MM.1S (cell line): ENCODE measurements around the gene FDX1.

Source experiments
- DNase-seq: peaks from one replicate; pipeline ENCODE4 v3.0.0-alpha.2; 2015
- H2AFZ ChIP-seq: fragments of 300-600 bp; sonication (generic); 2 replicates; pipeline ENCODE4 v1.6.0; 2016; ENCODE audit warnings: antibody characterized with exemption, low read length
- H3F3A ChIP-seq: fragments of 300-600 bp; sonication (generic); 2 replicates; pipeline ENCODE4 v1.6.1; 2016; ENCODE audit warnings: mild to moderate bottlenecking, antibody characterized with exemption, low read length, moderate library complexity, mixed read lengths; ENCODE audit not compliant: insufficient read depth
- H3K27ac ChIP-seq: fragments of 300-600 bp; sonication (generic); 2 replicates; pipeline ENCODE4 v1.5.1; 2016; ENCODE audit warnings: mild to moderate bottlenecking, low read length
- H3K27me3 ChIP-seq: fragments of 300-600 bp; sonication (generic); replicated peaks from 2 replicates; pipeline ENCODE4 v1.6.0; 2016; ENCODE audit warnings: low read length; ENCODE audit not compliant: insufficient read depth
- H3K36me3 ChIP-seq: fragments of 300-600 bp; sonication (generic); replicated peaks from 2 replicates; pipeline ENCODE4 v1.6.1; 2016; ENCODE audit warnings: mild to moderate bottlenecking, low read length, mixed read lengths; ENCODE audit not compliant: insufficient read depth
- H3K4me1 ChIP-seq: fragments of 300-600 bp; sonication (generic); 2 replicates; pipeline ENCODE4 v1.6.1; 2016; ENCODE audit warnings: low read length, mixed read lengths
- H3K4me2 ChIP-seq: fragments of 300-600 bp; sonication (generic); 2 replicates; pipeline ENCODE4 v1.6.0; 2016; ENCODE audit warnings: low read depth, low read length
- H3K4me3 ChIP-seq: fragments of 300-600 bp; sonication (generic); 2 replicates; pipeline ENCODE4 v1.5.1; 2016; ENCODE audit warnings: low read length, mixed read lengths
- H3K79me2 ChIP-seq: fragments of 300-600 bp; sonication (generic); 2 replicates; pipeline ENCODE4 v1.6.1; 2016; ENCODE audit warnings: mixed run types, low read length, mixed read lengths
- H3K9ac ChIP-seq: fragments of 300-600 bp; sonication (generic); 2 replicates; pipeline ENCODE4 v1.6.1; 2016; ENCODE audit warnings: low read length, mixed read lengths
- H3K9me2 ChIP-seq: fragments of 300-600 bp; sonication (generic); replicated peaks from 2 replicates; pipeline ENCODE4 v1.6.1; 2016; ENCODE audit warnings: mild to moderate bottlenecking, low read length, mixed read lengths; ENCODE audit not compliant: insufficient read depth
- H3K9me3 ChIP-seq: fragments of 300-600 bp; sonication (generic); replicated peaks from 2 replicates; pipeline ENCODE4 v1.6.1; 2016; ENCODE audit warnings: mild to moderate bottlenecking, low read length, mixed read lengths; ENCODE audit not compliant: insufficient read depth
- H4K20me1 ChIP-seq: fragments of 300-600 bp; sonication (generic); 2 replicates; pipeline ENCODE4 v1.6.1; 2016; ENCODE audit warnings: mild to moderate bottlenecking, low read length, moderate library complexity, mixed read lengths; ENCODE audit not compliant: insufficient read depth
- EZH2 ChIP-seq: fragments of 300-600 bp; sonication (generic); optimal IDR thresholded peaks from 2 replicates; pipeline ENCODE3; 2017; ENCODE audit warnings: low read depth, mild to moderate bottlenecking, antibody characterized with exemption, low read length, mixed read lengths
- EZH2phosphoT487 ChIP-seq: fragments of 300-600 bp; sonication (generic); IDR thresholded peaks from 2 replicates; pipeline ENCODE4 v1.6.1; 2018; ENCODE audit warnings: antibody characterized with exemption, low read length
- TF ChIP-seq, protein P1 (sequence below): fragments of 300-600 bp; sonication (generic); IDR thresholded peaks from 2 replicates; pipeline ENCODE4 v1.5.1; 2016; ENCODE audit warnings: antibody characterized with exemption, low read length, mixed read lengths

Gene FDX1

DNA sequence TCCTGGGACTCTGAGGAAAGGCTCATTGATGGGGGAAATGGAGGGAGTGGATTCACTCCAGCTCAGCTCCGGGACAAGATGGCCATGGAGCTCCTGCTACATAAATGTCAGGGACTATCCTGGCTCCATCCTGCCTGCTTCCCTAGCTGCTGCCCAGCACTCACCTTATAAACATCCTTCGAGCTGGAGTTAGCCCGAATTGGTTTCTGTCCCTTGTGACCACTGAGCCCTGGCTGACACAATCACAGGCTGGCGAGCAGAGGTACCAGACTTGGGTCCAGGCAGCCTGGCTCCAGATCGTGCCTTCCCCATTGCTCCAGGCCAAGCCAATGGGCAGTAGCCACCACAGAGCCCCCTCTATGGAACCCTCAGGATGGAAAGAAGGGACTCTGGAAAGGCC is 77.6 kb downstream of the FDX1 start:
- TF ChIP-seq EZH2 (no peak), EZH2phosphoT487 (no peak)
- TF ChIP-seq, protein P1, sequence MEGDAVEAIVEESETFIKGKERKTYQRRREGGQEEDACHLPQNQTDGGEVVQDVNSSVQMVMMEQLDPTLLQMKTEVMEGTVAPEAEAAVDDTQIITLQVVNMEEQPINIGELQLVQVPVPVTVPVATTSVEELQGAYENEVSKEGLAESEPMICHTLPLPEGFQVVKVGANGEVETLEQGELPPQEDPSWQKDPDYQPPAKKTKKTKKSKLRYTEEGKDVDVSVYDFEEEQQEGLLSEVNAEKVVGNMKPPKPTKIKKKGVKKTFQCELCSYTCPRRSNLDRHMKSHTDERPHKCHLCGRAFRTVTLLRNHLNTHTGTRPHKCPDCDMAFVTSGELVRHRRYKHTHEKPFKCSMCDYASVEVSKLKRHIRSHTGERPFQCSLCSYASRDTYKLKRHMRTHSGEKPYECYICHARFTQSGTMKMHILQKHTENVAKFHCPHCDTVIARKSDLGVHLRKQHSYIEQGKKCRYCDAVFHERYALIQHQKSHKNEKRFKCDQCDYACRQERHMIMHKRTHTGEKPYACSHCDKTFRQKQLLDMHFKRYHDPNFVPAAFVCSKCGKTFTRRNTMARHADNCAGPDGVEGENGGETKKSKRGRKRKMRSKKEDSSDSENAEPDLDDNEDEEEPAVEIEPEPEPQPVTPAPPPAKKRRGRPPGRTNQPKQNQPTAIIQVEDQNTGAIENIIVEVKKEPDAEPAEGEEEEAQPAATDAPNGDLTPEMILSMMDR = no peak
- Histone ChIP-seq H3K4me2 (no peak overlapping the region), H3K27me3 (no peaks in the 10 kb centered on the region), H3K9me3 (no peaks in the 10 kb centered on the region), H4K20me1 (no peaks in the 10 kb centered on the region), H2AFZ (no peak overlapping the region), H3K9me2 (no peaks in the 10 kb centered on the region), H3F3A (no peaks in the 10 kb centered on the region), H3K27ac (no peak overlapping the region), H3K4me1 (no peaks in the 10 kb centered on the region), H3K36me3 (no peaks in the 10 kb centered on the region), H3K4me3 (no peak overlapping the region), H3K79me2 (no peaks in the 10 kb centered on the region), H3K9ac (no peak overlapping the region)
- DNase-seq = no peak

DNA sequence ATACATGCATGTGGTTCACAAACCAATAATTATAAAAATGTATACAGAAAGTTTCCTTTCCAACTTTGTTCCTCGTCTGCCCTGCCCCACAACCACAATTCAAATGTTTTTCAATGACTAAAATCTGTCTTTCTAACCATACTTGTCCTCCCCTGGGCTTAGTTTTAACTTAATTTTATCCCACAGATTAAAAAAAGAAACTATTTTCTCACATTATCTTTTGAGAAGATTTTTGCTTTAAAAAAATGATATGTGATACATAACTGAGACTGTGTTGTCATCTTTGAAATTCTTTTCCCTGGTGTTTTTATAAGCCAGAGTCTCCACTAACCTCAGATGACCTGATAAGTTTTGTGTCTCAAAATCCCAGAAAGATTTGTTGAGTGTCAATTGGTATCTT is 79.0 kb downstream of the FDX1 start:
- Histone ChIP-seq H3K27ac (no peak overlapping the region), H3K9me3 (no peaks in the 10 kb centered on the region)

DNA sequence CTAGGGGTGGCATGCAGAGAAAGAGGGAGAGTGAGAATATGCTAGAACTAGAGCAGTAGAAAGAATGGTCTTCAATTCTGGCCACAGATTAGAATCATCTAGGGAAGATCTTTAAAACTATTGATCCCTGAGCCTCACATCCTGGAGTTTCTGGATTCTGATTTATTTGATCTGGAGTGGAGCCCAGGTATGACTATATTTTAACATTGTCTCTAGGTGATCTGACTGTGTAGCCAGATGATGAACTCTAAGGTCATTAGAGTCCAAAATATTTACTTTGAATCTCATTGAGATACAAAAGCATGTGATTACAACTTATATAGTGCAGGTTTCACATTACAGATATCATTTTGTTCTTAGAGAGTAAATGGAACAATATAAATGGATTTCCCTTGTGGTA is 79.7 kb downstream of the FDX1 start:
- Histone ChIP-seq H3K79me2 (no peaks in the 10 kb centered on the region), H3F3A (no peaks in the 10 kb centered on the region), H3K27me3 (no peaks in the 10 kb centered on the region), H3K4me2 (no peak overlapping the region), H3K4me1 (no peaks in the 10 kb centered on the region), H3K27ac (no peak overlapping the region), H2AFZ (no peak overlapping the region), H3K9ac (no peak overlapping the region), H3K9me2 (no peaks in the 10 kb centered on the region), H4K20me1 (no peaks in the 10 kb centered on the region), H3K4me3 (no peak overlapping the region), H3K9me3 (no peaks in the 10 kb centered on the region), H3K36me3 (no peaks in the 10 kb centered on the region)
- TF ChIP-seq EZH2 (no peak), EZH2phosphoT487 (no peak)
- TF ChIP-seq, protein P1 = no peak
- DNase-seq = no peak

More for the DNA sequence above, 79.0 kb downstream of the FDX1 start:
- Histone ChIP-seq H3K79me2 (no peaks in the 10 kb centered on the region), H3K4me1 (no peaks in the 10 kb centered on the region), H3K36me3 (no peaks in the 10 kb centered on the region), H3K9me2 (no peaks in the 10 kb centered on the region), H4K20me1 (no peaks in the 10 kb centered on the region), H2AFZ (no peak overlapping the region), H3F3A (no peaks in the 10 kb centered on the region), H3K9ac (no peak overlapping the region), H3K4me2 (no peak overlapping the region), H3K27me3 (no peaks in the 10 kb centered on the region), H3K4me3 (no peak overlapping the region)
- TF ChIP-seq, protein P1 = no peak
- no peak for TF ChIP-seq EZH2phosphoT487
- no peak for TF ChIP-seq EZH2
- no peak for DNase-seq
